ENCODE measurements around the gene BANK1.

DNA sequence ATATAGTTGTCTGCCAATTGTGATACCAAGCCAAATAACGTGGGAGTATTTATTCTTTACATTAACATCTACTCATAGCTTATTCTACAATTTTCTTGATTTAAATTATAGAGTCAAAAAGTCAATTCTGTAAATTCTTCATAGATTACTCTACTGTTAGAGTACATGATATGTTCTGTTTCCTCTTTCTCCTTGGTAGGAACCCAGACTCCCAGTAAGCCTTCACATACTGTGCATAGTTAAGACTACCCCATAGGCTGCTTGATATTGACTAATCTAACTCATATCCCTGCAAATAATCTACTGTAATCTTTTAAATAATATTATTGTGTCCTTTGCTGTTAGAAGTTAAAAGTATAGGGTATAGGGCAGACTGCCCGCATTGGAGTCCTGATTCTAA is 35.4 kb downstream of the BANK1 start:
- no peak for TF ChIP-seq CSDC2 (CRISPR knock-in tag; IDR thresholded peaks at IDR 0.05)
- TF ChIP-seq, protein P1, sequence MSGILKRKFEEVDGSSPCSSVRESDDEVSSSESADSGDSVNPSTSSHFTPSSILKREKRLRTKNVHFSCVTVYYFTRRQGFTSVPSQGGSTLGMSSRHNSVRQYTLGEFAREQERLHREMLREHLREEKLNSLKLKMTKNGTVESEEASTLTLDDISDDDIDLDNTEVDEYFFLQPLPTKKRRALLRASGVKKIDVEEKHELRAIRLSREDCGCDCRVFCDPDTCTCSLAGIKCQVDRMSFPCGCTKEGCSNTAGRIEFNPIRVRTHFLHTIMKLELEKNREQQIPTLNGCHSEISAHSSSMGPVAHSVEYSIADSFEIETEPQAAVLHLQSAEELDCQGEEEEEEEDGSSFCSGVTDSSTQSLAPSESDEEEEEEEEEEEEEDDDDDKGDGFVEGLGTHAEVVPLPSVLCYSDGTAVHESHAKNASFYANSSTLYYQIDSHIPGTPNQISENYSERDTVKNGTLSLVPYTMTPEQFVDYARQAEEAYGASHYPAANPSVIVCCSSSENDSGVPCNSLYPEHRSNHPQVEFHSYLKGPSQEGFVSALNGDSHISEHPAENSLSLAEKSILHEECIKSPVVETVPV (CRISPR knock-in tag; IDR thresholded peaks at IDR 0.05) = no peak
